HG03280 (cell line): ENCODE data around the gene SIGMAR1.
A peak's percentile ranks its signal among the peaks of the same experiment; 100 is the strongest.

Experiments used
- ATAC-seq: cut with Tn5 transposase; IDR thresholded peaks from one replicate; pipeline ENCODE4 v1.9.1; 2021; ENCODE audit warnings: mild to moderate bottlenecking, moderate library complexity; ENCODE audit not compliant: unreplicated experiment

Gene SIGMAR1

GRCh38 chr9:34606190-34606589 is 31.4 kb downstream of the SIGMAR1 start:
- ATAC-seq = no peak

- ATAC-seq = peak; percentile 73
Measured at GRCh38 chr9:34603610-34604231, 33.9 kb downstream of the SIGMAR1 start.

GRCh38 chr9:34601937-34602573 is 35.5 kb downstream of the SIGMAR1 start:
- ATAC-seq = no peak

GRCh38 chr9:34600908-34601307 is 36.7 kb downstream of the SIGMAR1 start:
- ATAC-seq = no peak

GRCh38 chr9:34599546-34599945 is 38.0 kb downstream of the SIGMAR1 start:
- ATAC-seq = no peak

GRCh38 chr9:34594177-34594576 is 43.4 kb downstream of the SIGMAR1 start:
- no peak for ATAC-seq

- ATAC-seq = no peak
Measured at GRCh38 chr9:34592895-34593601, 44.5 kb downstream of the SIGMAR1 start.

GRCh38 chr9:34591917-34592866 is 45.4 kb downstream of the SIGMAR1 start:
- ATAC-seq = no peak

- peak; percentile 61 for ATAC-seq
Measured at GRCh38 chr9:34591248-34591916, 46.2 kb downstream of the SIGMAR1 start.

- no peak for ATAC-seq
Measured at GRCh38 chr9:34590381-34591247, 47.0 kb downstream of the SIGMAR1 start.

- ATAC-seq = no peak
Measured at GRCh38 chr9:34589636-34590380, 47.8 kb downstream of the SIGMAR1 start, which contains the start of gene CNTFR. Gene CNTFR, minus strand, starts transcription at chr9:34589724. Its CDS starts 20,743 bp downstream, at chr9:34568981.

- no peak for ATAC-seq
Measured at GRCh38 chr9:34588671-34589635, 48.6 kb downstream of the SIGMAR1 start.

- no peak for ATAC-seq
Measured at GRCh38 chr9:34587271-34587670, 50.3 kb downstream of the SIGMAR1 start.

GRCh38 chr9:34585946-34586669 is 51.5 kb downstream of the SIGMAR1 start:
- no peak for ATAC-seq

- ATAC-seq = no peak
Measured at GRCh38 chr9:34584970-34585369, 52.6 kb downstream of the SIGMAR1 start.
